Endothelial cell of umbilical vein (primary cell): Measurements from ENCODE around the gene DBP. TPM values are rescaled to one million over a fixed set of nuclear protein-coding genes. Genes with fewer than 3 reads are reported as not detected.
A peak's percentile ranks its signal among the peaks of the same experiment; 100 is the strongest.

Experiments
- BruUV-seq: library from RNA; stranded (reverse); fragments of 400-500 nt; replicated peaks from 2 replicates; lab custom pipeline; 2021; lab: Mats Ljungman, UMichigan
- CTCF ChIA-PET: fragments of 300-600, 350-600 bp; sonication (Branson Sonifier 250); formaldehyde crosslinking; loops from one replicate; lab custom pipeline; 2021; ENCODE audit warnings: antibody characterized with exemption, inconsistent platforms; lab: Charles Lee
- POLR2A ChIA-PET: fragments of 300-600, 350-600 bp; sonication (Branson Sonifier 250); formaldehyde crosslinking; loops from one replicate; lab custom pipeline; 2021; ENCODE audit warnings: antibody characterized with exemption, inconsistent platforms; lab: Charles Lee
- DNase-seq: peaks from one replicate; pipeline ENCODE4 v3.0.0-alpha.2; 2011; ENCODE audit warnings: low read depth, low spot score
- FAIRE-seq: peaks from 2 replicates; lab custom pipeline; 2011; peaks lifted over from hg19 to GRCh38; lab: Jason Lieb, UNC
- H2AFZ ChIP-seq: 2 replicates; pipeline ENCODE4 v1.6.0; 2012; ENCODE audit warnings: low read depth, low read length, control low read depth, inconsistent platforms
- H3K27ac ChIP-seq: 2 replicates; pipeline ENCODE4 v1.5.1; 2011; ENCODE audit warnings: low read depth, mild to moderate bottlenecking, control low read depth, low read length, moderate library complexity; ENCODE audit not compliant: insufficient read depth
- H3K27me3 ChIP-seq, 2 experiments: 2 replicates each; pipeline versions ENCODE4 v1.6.0 to v1.6.1; 2011; ENCODE audit warnings: low read length in 2 of 2, mixed read lengths in 1 of 2; ENCODE audit not compliant: control insufficient read depth in 2 of 2, insufficient read depth in 2 of 2
- H3K36me3 ChIP-seq, 2 experiments: 2 replicates in 1 of 2; 3 replicates in 1 of 2; pipeline ENCODE4 v1.5.1; 2011; ENCODE audit warnings: low read length in 2 of 2, mild to moderate bottlenecking in 1 of 2, moderate library complexity in 1 of 2; ENCODE audit not compliant: control insufficient read depth in 2 of 2, insufficient read depth in 2 of 2; ENCODE audit errors: extremely low read depth in 1 of 2
- H3K4me1 ChIP-seq: 3 replicates; pipeline ENCODE4 v1.5.1; 2011; ENCODE audit warnings: mild to moderate bottlenecking, low read length; ENCODE audit not compliant: control insufficient read depth, insufficient read depth; ENCODE audit errors: extremely low read depth
- H3K4me2 ChIP-seq: 2 replicates; pipeline ENCODE4 v1.6.1; 2011; ENCODE audit warnings: low read length, control low read depth, mixed read lengths; ENCODE audit not compliant: insufficient read depth
- H3K4me3 ChIP-seq, 3 experiments: fragments of 200-600 bp in 1 of 3; sonication (generic), shearing (Covaris generic) in 1 of 3; replicated peaks in 1 of 3; 2 replicates each; pipeline ENCODE4 v1.5.1; 2011 to 2016; ENCODE audit warnings: control low read depth in 3 of 3, low read length in 3 of 3, mild to moderate bottlenecking in 2 of 3, inconsistent platforms in 1 of 3, low read depth in 1 of 3, moderate library complexity in 1 of 3; ENCODE audit not compliant: insufficient read depth in 1 of 3
- H3K79me2 ChIP-seq: 2 replicates; pipeline ENCODE4 v1.6.0; 2012; ENCODE audit warnings: low read length, inconsistent platforms; ENCODE audit not compliant: control insufficient read depth, insufficient read depth
- H3K9ac ChIP-seq: replicated peaks from 2 replicates; pipeline ENCODE3; 2011; ENCODE audit warnings: low read length, control low read depth; ENCODE audit not compliant: insufficient read depth; ENCODE audit errors: extremely low read depth
- H3K9me1 ChIP-seq: replicated peaks from 3 replicates; pipeline ENCODE4 v1.6.0; 2011; ENCODE audit warnings: mild to moderate bottlenecking, low read length; ENCODE audit not compliant: control insufficient read depth, insufficient read depth; ENCODE audit errors: extremely low read depth
- H3K9me3 ChIP-seq: replicated peaks from 2 replicates; pipeline ENCODE4 v1.5.1; 2012; ENCODE audit warnings: low read length, inconsistent platforms; ENCODE audit not compliant: control insufficient read depth, insufficient read depth
- H4K20me1 ChIP-seq: replicated peaks from 2 replicates; pipeline ENCODE3; 2011; ENCODE audit warnings: mild to moderate bottlenecking, low read length; ENCODE audit not compliant: control insufficient read depth, insufficient read depth; ENCODE audit errors: extremely low read depth
- CTCF ChIP-seq, 2 donors: IDR thresholded peaks; 1 replicate in 1 of 2; 2 replicates in 1 of 2; pipeline ENCODE4 v1.5.1; 2011; ENCODE audit warnings: low read length in 2 of 2, mild to moderate bottlenecking in 2 of 2, moderate library complexity in 2 of 2, control low read depth in 1 of 2, inconsistent platforms in 1 of 2, low read depth in 1 of 2; ENCODE audit not compliant: insufficient read depth in 1 of 2; ENCODE audit errors: extremely low read depth in 1 of 2
- EZH2 ChIP-seq: IDR thresholded peaks from 2 replicates; pipeline ENCODE4 v1.6.1; 2012; ENCODE audit warnings: borderline replicate concordance, low read depth, mild to moderate bottlenecking, moderate library complexity, low read length, inconsistent platforms; ENCODE audit not compliant: severe bottlenecking
- FOS ChIP-seq: IDR thresholded peaks from 2 replicates; pipeline ENCODE4 v1.6.1; 2011; ENCODE audit warnings: mild to moderate bottlenecking, low read length, moderate library complexity, borderline replicate concordance; ENCODE audit not compliant: insufficient read depth
- GATA2 ChIP-seq: IDR thresholded peaks from 2 replicates; pipeline ENCODE4 v1.7.0; 2011; ENCODE audit warnings: low read depth, mild to moderate bottlenecking, moderate library complexity, mixed read lengths, low read length; ENCODE audit not compliant: insufficient read length, insufficient read depth
- JUN ChIP-seq: IDR thresholded peaks from 2 replicates; pipeline ENCODE4 v1.6.1; 2011; ENCODE audit warnings: borderline replicate concordance, low read depth; ENCODE audit not compliant: insufficient read length, insufficient read depth
- MAX ChIP-seq: IDR thresholded peaks from 2 replicates; pipeline ENCODE4 v1.6.1; 2011; ENCODE audit not compliant: insufficient read depth, insufficient read length
- MYC ChIP-seq: IDR thresholded peaks from one replicate; pipeline ENCODE4 v1.6.1; 2011; ENCODE audit warnings: mild to moderate bottlenecking, low read depth, low read length
- POLR2A ChIP-seq: IDR thresholded peaks from 2 replicates; pipeline ENCODE4 v1.6.1; 2012; ENCODE audit warnings: low read depth, mild to moderate bottlenecking, control low read depth, low read length
- POLR2AphosphoS5 ChIP-seq: IDR thresholded peaks from 2 replicates; pipeline ENCODE4 v1.6.1; 2012; ENCODE audit warnings: low read depth, mild to moderate bottlenecking, control low read depth, low read length, moderate library complexity; ENCODE audit not compliant: insufficient read depth
- dilution Hi-C: fragments of 300-500 bp; cut with MboI; formaldehyde crosslinking; loops from one replicate; pipeline ENCODE4 v1.15.0; 2019; ENCODE audit warnings: low sequenced_read_pairs; ENCODE audit not compliant: extremely low pct_ligation_motif_present
- intact Hi-C: fragments of 100-400 bp; cut with micrococcal nuclease; formaldehyde crosslinking; loops from one replicate; pipeline ENCODE4 v1.10.0; 2022
- polyA plus RNA-seq, 4 experiments: library from polyadenylated mRNA; depleted of rRNA in 3 of 4; stranded (reverse) in 3 of 4; unstranded in 1 of 4; fragments of >200 nt; gene quantifications; 2 replicates each; pipeline versions ENCODE4 v1.2.1 to v1.2.3, GENCODE V29; 2011 to 2012; ENCODE audit warnings: missing spikeins in 1 of 4
- total RNA-seq: library from RNA; stranded (reverse); gene quantifications from 2 replicates; pipeline ENCODE4 v1.2.3, GENCODE V29; 2021

The DBP gene
- total and polyA plus RNA-seq, 2 donors (not counting 3 experiments of a cell fraction or from before 2014, with no cell fraction given) = 1.5 to 1.8 TPM

GRCh38 chr19:48624067-48624594 is 13.0 kb downstream of the DBP start:
- TF ChIP-seq CTCF (IDR thresholded peaks at IDR 0.05; ENCODE audit: extremely low read depth in 1 of 2, insufficient read depth in 1 of 2, low read depth in 1 of 2, low read length in 2 of 2) (no peak), FOS (no peak), JUN (no peak), POLR2AphosphoS5 (no peak), MYC (no peak), GATA2 (no peak), EZH2 (no peak), MAX (no peak), POLR2A (no peak)
- dilution Hi-C loops = no loop called here
- POLR2A ChIA-PET = interaction anchor here (0.7 kb wide), 1 partner anchor 128 kb away, joined by 3 read pairs; no protein-coding TSS in a partner anchor
- Histone ChIP-seq H3K27ac (peak overlapping the region; percentile 65), H3K4me2 (peak overlapping the region; percentile 84), H3K4me1 (peaks cover 14% of the 10 kb centered on the region), H3K36me3 (peaks cover 0 to 2% of the 10 kb centered on the region in 2 experiments), H3K9me1 (no peaks in the 10 kb centered on the region), H4K20me1 (no peaks in the 10 kb centered on the region), H2AFZ (peak overlapping the region; percentile 84), H3K9me3 (no peaks in the 10 kb centered on the region), H3K4me3 (peak overlapping the region in 2 of 3 experiments; percentile 52 to 53), H3K9ac (peak overlapping the region; percentile 80), H3K27me3 (no peaks in the 10 kb centered on the region), H3K79me2 (peaks cover 4% of the 10 kb centered on the region)
- no TSS peak for BruUV-seq
- FAIRE-seq = peak; percentile 100
- intact Hi-C loops = no loop called here
- peak; percentile 99 for DNase-seq
- CTCF ChIA-PET = interaction anchor here (0.9 kb wide), 1 partner anchor 9 kb away, joined by 4 read pairs; no protein-coding TSS in a partner anchor
